AG09319 (cell line): ENCODE data around the gene RBM39.
A peak's percentile ranks its signal among the peaks of the same experiment; 100 is the strongest.

Source experiments
- DNase-seq: peaks from one replicate; pipeline ENCODE4 v3.0.0-alpha.2; 2010; ENCODE audit warnings: low read depth; ENCODE audit errors: extremely low read depth
- CTCF ChIP-seq: IDR thresholded peaks from 2 replicates; pipeline ENCODE4 v1.5.1; 2011; ENCODE audit warnings: low read depth, mild to moderate bottlenecking, inconsistent platforms, low read length, moderate library complexity

The RBM39 gene

GRCh38 chr20:35774391-35774790, 32.3 kb upstream of the RBM39 start:
- DNase-seq = no peak
- no peak for TF ChIP-seq CTCF

- TF ChIP-seq CTCF = no peak
- no peak for DNase-seq
These were observed 31.2 kb upstream of the RBM39 start for GRCh38 chr20:35773154-35773751.

- no peak for TF ChIP-seq CTCF
- DNase-seq = no peak
These were observed 30.6 kb upstream of the RBM39 start for GRCh38 chr20:35772563-35773058.

GRCh38 chr20:35771689-35772562, 29.9 kb upstream of the RBM39 start, which contains the start of gene PHF20:
PHF20 (plus strand) TSS chr20:35772015; CDS start chr20:35801523, 29,508 bp downstream.
- no peak for TF ChIP-seq CTCF
- peak; percentile 97 for DNase-seq

GRCh38 chr20:35771367-35771688, 29.3 kb upstream of the RBM39 start:
- no peak for TF ChIP-seq CTCF
- no peak for DNase-seq

GRCh38 chr20:35768731-35769664, 26.9 kb upstream of the RBM39 start:
- no peak for TF ChIP-seq CTCF
- DNase-seq = peak; percentile 96
